GM23338 (cell line): ENCODE measurements around the gene RPS6KA5. TPM values are rescaled to one million over a fixed set of nuclear protein-coding genes. Genes with fewer than 3 reads are reported as not detected.

Experiments used
- ATAC-seq: fragments of 200-7000 bp; cut with Tn5 transposase; 3 replicates; pipeline ENCODE4 v1.9.1; 2020
- DNase-seq: peaks from one replicate; pipeline ENCODE4 v3.0.0-alpha.2; 2015; ENCODE audit warnings: low spot score
- H2AFZ ChIP-seq: fragments of 200-600 bp; sonication (generic); 2 replicates; pipeline ENCODE4 v1.8.0; 2016; ENCODE audit warnings: antibody characterized with exemption, mild to moderate bottlenecking, moderate library complexity
- H3F3A ChIP-seq: fragments of 200-600 bp; sonication (generic); replicated peaks from 2 replicates; pipeline ENCODE4 v1.8.0; 2017; ENCODE audit warnings: antibody characterized with exemption, mixed run types, low read depth
- H3K27ac ChIP-seq: fragments of 200-600 bp; sonication (generic); 2 replicates; pipeline ENCODE4 v1.6.1; 2016; ENCODE audit warnings: low read depth
- H3K27me3 ChIP-seq: fragments of 200-600 bp; sonication (generic); 2 replicates; pipeline ENCODE4 v1.8.0; 2016; ENCODE audit warnings: mild to moderate bottlenecking, mixed run types, moderate library complexity; ENCODE audit not compliant: insufficient read depth
- H3K36me3 ChIP-seq: fragments of 200-600 bp; sonication (generic); 2 replicates; pipeline ENCODE4 v1.8.0; 2016; ENCODE audit warnings: mild to moderate bottlenecking; ENCODE audit not compliant: insufficient read depth
- H3K4me1 ChIP-seq: fragments of 200-600 bp; sonication (generic); 2 replicates; pipeline ENCODE4 v1.8.0; 2016; ENCODE audit warnings: mild to moderate bottlenecking, moderate library complexity; ENCODE audit not compliant: insufficient read depth
- H3K4me2 ChIP-seq: fragments of 200-600 bp; sonication (generic); 2 replicates; pipeline ENCODE4 v1.7.1; 2017; ENCODE audit warnings: mixed run types
- H3K4me3 ChIP-seq: fragments of 200-600 bp; sonication (generic); 2 replicates; pipeline ENCODE4 v1.6.1; 2016; ENCODE audit warnings: mixed run types
- H3K79me2 ChIP-seq: fragments of 200-600 bp; sonication (generic); replicated peaks from 2 replicates; pipeline ENCODE4 v1.8.0; 2017; ENCODE audit warnings: mild to moderate bottlenecking; ENCODE audit not compliant: insufficient read depth
- H3K9me2 ChIP-seq: fragments of 200-600 bp; sonication (generic); 2 replicates; pipeline ENCODE4 v1.8.0; 2017; ENCODE audit not compliant: insufficient read depth
- H4K20me1 ChIP-seq: fragments of 200-600 bp; sonication (generic); replicated peaks from 2 replicates; pipeline ENCODE4 v1.8.0; 2017; ENCODE audit warnings: mild to moderate bottlenecking; ENCODE audit not compliant: insufficient read depth
- H3K27ac Mint-ChIP-seq: 2 replicates; pipeline ENCODE4 v1.8.0; 2020; ENCODE audit warnings: inconsistent platforms, mild to moderate bottlenecking, moderate library complexity, mixed read lengths
- H3K27me3 Mint-ChIP-seq: 3 replicates; pipeline ENCODE4 v1.8.0; 2022; ENCODE audit warnings: low read depth, mild to moderate bottlenecking, moderate library complexity, mixed read lengths, inconsistent platforms; ENCODE audit not compliant: insufficient read depth, poor library complexity
- H3K36me3 Mint-ChIP-seq: 3 replicates; pipeline ENCODE4 v1.8.0; 2021; ENCODE audit warnings: low read depth, mild to moderate bottlenecking, inconsistent platforms, moderate library complexity, mixed read lengths
- H3K4me1 Mint-ChIP-seq: 3 replicates; pipeline ENCODE4 v1.8.0; 2020; ENCODE audit warnings: mild to moderate bottlenecking, inconsistent platforms, mixed read lengths
- H3K4me3 Mint-ChIP-seq: 3 replicates; pipeline ENCODE4 v1.8.0; 2021; ENCODE audit warnings: moderate library complexity, mild to moderate bottlenecking, inconsistent platforms, mixed read lengths
- H3K9me3 Mint-ChIP-seq: 3 replicates; pipeline ENCODE4 v1.8.0; 2020; ENCODE audit warnings: moderate library complexity, mild to moderate bottlenecking, inconsistent platforms, mixed read lengths
- CREB1 ChIP-seq: fragments of 250-450 bp; sonication (Bioruptor Pico); IDR thresholded peaks from 2 replicates; pipeline ENCODE4 v1.5.0; 2020; ENCODE audit warnings: low read depth, mild to moderate bottlenecking, moderate library complexity
- CTCF ChIP-seq, 2 experiments: fragments of 200-600 bp in 1 of 2; sonication (generic) in 1 of 2; conservative IDR thresholded peaks; 2 replicates each; pipeline versions ENCODE4 v1.5.1 to v1.6.1; 2016 to 2017; ENCODE audit warnings: antibody characterized with exemption in 2 of 2, low read depth in 2 of 2, mild to moderate bottlenecking in 2 of 2, moderate library complexity in 1 of 2
- ETS1 ChIP-seq: IDR thresholded peaks from 2 replicates; pipeline ENCODE4 v1.6.1; 2016; ENCODE audit warnings: antibody characterized with exemption
- EZH2 ChIP-seq: fragments of 200-600 bp; sonication (generic); IDR thresholded peaks from one replicate; pipeline ENCODE4 v1.8.0; 2017; ENCODE audit warnings: antibody characterized with exemption, mild to moderate bottlenecking, low read depth; ENCODE audit not compliant: unreplicated experiment
- EZH2phosphoT487 ChIP-seq: fragments of 200-600 bp; sonication (generic); IDR thresholded peaks from one replicate; pipeline ENCODE4 v1.8.1; 2018; ENCODE audit warnings: antibody characterized with exemption; ENCODE audit not compliant: unreplicated experiment
- JUNB ChIP-seq: IDR thresholded peaks from one replicate; pipeline ENCODE4 v1.6.1; 2016; ENCODE audit warnings: antibody characterized with exemption; ENCODE audit not compliant: unreplicated experiment
- NANOG ChIP-seq: IDR thresholded peaks from 2 replicates; pipeline ENCODE4 v1.6.1; 2016; ENCODE audit warnings: antibody characterized with exemption, borderline replicate concordance
- POLR2AphosphoS5 ChIP-seq: IDR thresholded peaks from 2 replicates; pipeline ENCODE4 v1.6.1; 2016; ENCODE audit warnings: antibody characterized with exemption, low read depth
- REST ChIP-seq: IDR thresholded peaks from one replicate; pipeline ENCODE4 v1.6.1; 2018; ENCODE audit warnings: antibody characterized with exemption; ENCODE audit not compliant: unreplicated experiment
- STAT1 ChIP-seq: IDR thresholded peaks from one replicate; pipeline ENCODE4 v1.6.1; 2016; ENCODE audit warnings: antibody characterized with exemption; ENCODE audit not compliant: unreplicated experiment
- ZNF114 ChIP-seq: fragments of 250-450 bp; sonication (Bioruptor Pico); IDR thresholded peaks from 2 replicates; pipeline ENCODE4 v1.5.0; 2020; ENCODE audit warnings: mild to moderate bottlenecking, moderate library complexity
- ZNF331 ChIP-seq: fragments of 250-450 bp; sonication (Bioruptor Pico); IDR thresholded peaks from 2 replicates; pipeline ENCODE4 v1.5.0; 2020; ENCODE audit warnings: low read depth, mild to moderate bottlenecking, moderate library complexity
- ZNF462 ChIP-seq: fragments of 250-450 bp; sonication (Bioruptor Pico); IDR thresholded peaks from 2 replicates; pipeline ENCODE4 v1.5.0; 2020; ENCODE audit warnings: mild to moderate bottlenecking, moderate library complexity
- polyA plus RNA-seq: library from polyadenylated mRNA; unstranded; fragments of >200 nt; fragmentation: Nextera tagmentation; extraction: Ambion mirVana; gene quantifications from 2 replicates; pipeline ENCODE4 v1.2.1, GENCODE V29; 2016
- total RNA-seq: library from RNA; depleted of rRNA; stranded (reverse); fragments of >200 nt; shearing (Covaris generic); gene quantifications from 2 replicates; pipeline ENCODE4 v1.2.3, GENCODE V29; 2014

The RPS6KA5 gene
- total and polyA plus RNA-seq, 2 experiments from 2014 or later: 2.1 to 2.4 TPM

- Mint-ChIP-seq H3K4me1 (no peaks in the 10 kb centered on the region), H3K27me3 (no peaks in the 10 kb centered on the region), H3K4me3 (no peak overlapping the region)
Measured at GRCh38 chr14:90991690-90992443, 68.6 kb downstream of the RPS6KA5 start.

More at GRCh38 chr14:90991690-90992443, 68.6 kb downstream of the RPS6KA5 start:
- Histone ChIP-seq H3K79me2 (no peaks in the 10 kb centered on the region), H4K20me1 (no peaks in the 10 kb centered on the region), H3F3A (no peaks in the 10 kb centered on the region), H2AFZ (no peak overlapping the region), H3K4me1 (no peaks in the 10 kb centered on the region), H3K36me3 (no peaks in the 10 kb centered on the region), H3K27ac (no peak overlapping the region), H3K27me3 (no peaks in the 10 kb centered on the region), H3K4me3 (no peak overlapping the region), H3K4me2 (no peak overlapping the region), H3K9me2 (no peaks in the 10 kb centered on the region)
- no peak for DNase-seq
- H3K9me3 Mint-ChIP-seq: no peaks in the 10 kb centered on the region
- no peak for TF ChIP-seq CTCF (conservative IDR thresholded peaks at IDR 0.05; ENCODE audit: low read depth in 2 of 2)
- no peak for TF ChIP-seq ZNF331 (CRISPR knock-in tag)
- no peak for TF ChIP-seq NANOG
- no peak for TF ChIP-seq ZNF462 (CRISPR knock-in tag)
- TF ChIP-seq EZH2phosphoT487: no peak
- no peak for TF ChIP-seq ZNF114 (CRISPR knock-in tag)
- TF ChIP-seq EZH2: no peak
- TF ChIP-seq REST: no peak
- TF ChIP-seq CREB1 (CRISPR knock-in tag): no peak
- no peak for TF ChIP-seq JUNB
- TF ChIP-seq ETS1: no peak
- no peak for TF ChIP-seq POLR2AphosphoS5
- TF ChIP-seq STAT1: no peak
- no peak overlapping the region for H3K27ac Mint-ChIP-seq
- no peak for ATAC-seq
- H3K36me3 Mint-ChIP-seq: no peaks in the 10 kb centered on the region
